Stomach (tissue), 4 donors: ENCODE data around the gene NLN.

Experiments
- POLR2AphosphoS5 ChIP-seq, 3 donors: sonication (generic); formaldehyde crosslinking; IDR thresholded peaks; one replicate each; pipeline ENCODE4 v1.6.1; 2016; ENCODE audit warnings: antibody characterized with exemption in 3 of 3
- TF ChIP-seq, protein P1 (sequence below), 7 experiments: fragments of 450-650 bp in 4 of 7; fragments of 200-600 bp in 3 of 7; sonication (generic) in 3 of 7; IDR thresholded peaks; one replicate each; pipeline ENCODE4 v1.5.1; 2016 to 2019; ENCODE audit warnings: antibody characterized with exemption in 7 of 7, control low read depth in 2 of 7, mild to moderate bottlenecking in 1 of 7

- TF ChIP-seq, protein P1, sequence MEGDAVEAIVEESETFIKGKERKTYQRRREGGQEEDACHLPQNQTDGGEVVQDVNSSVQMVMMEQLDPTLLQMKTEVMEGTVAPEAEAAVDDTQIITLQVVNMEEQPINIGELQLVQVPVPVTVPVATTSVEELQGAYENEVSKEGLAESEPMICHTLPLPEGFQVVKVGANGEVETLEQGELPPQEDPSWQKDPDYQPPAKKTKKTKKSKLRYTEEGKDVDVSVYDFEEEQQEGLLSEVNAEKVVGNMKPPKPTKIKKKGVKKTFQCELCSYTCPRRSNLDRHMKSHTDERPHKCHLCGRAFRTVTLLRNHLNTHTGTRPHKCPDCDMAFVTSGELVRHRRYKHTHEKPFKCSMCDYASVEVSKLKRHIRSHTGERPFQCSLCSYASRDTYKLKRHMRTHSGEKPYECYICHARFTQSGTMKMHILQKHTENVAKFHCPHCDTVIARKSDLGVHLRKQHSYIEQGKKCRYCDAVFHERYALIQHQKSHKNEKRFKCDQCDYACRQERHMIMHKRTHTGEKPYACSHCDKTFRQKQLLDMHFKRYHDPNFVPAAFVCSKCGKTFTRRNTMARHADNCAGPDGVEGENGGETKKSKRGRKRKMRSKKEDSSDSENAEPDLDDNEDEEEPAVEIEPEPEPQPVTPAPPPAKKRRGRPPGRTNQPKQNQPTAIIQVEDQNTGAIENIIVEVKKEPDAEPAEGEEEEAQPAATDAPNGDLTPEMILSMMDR (IDR thresholded peaks at IDR 0.05) = no peak
- TF ChIP-seq POLR2AphosphoS5 (IDR thresholded peaks at IDR 0.05) = no peak
These were observed 154.5 kb downstream of the NLN start for GRCh38 chr5:65876496-65876895.
